Chondrocyte (in vitro differentiated cells): Measurements from ENCODE around the gene RABGAP1L. TPM values are rescaled to one million over a fixed set of nuclear protein-coding genes. Genes with fewer than 3 reads are reported as not detected.
"Not testable (repeated sequence)": the region's sequence is repeated elsewhere in the genome, so short reads cannot be mapped to it uniquely, and the experiment has no call there.

Source experiments
- DNase-seq: peaks from one replicate; pipeline ENCODE4 v3.0.0; 2021; ENCODE audit warnings: mixed read lengths, low spot score
- H3K27ac Mint-ChIP-seq: one replicate; pipeline ENCODE4 v1.8.0; 2021; ENCODE audit warnings: mild to moderate bottlenecking, moderate library complexity, mixed read lengths; ENCODE audit not compliant: unreplicated experiment
- H3K27me3 Mint-ChIP-seq: 2 replicates; pipeline ENCODE4 v1.8.0; 2021; ENCODE audit warnings: low read depth, mixed read lengths
- H3K36me3 Mint-ChIP-seq: 2 replicates; pipeline ENCODE4 v1.8.0; 2021; ENCODE audit warnings: low read depth, mixed read lengths
- H3K4me1 Mint-ChIP-seq: 2 replicates; pipeline ENCODE4 v1.8.0; 2021; ENCODE audit warnings: low read depth, mild to moderate bottlenecking, mixed read lengths
- H3K4me3 Mint-ChIP-seq: one replicate; pipeline ENCODE4 v1.8.0; 2021; ENCODE audit warnings: mild to moderate bottlenecking, moderate library complexity, mixed read lengths; ENCODE audit not compliant: unreplicated experiment
- H3K9me3 Mint-ChIP-seq: 2 replicates; pipeline ENCODE4 v1.8.0; 2021; ENCODE audit warnings: low read depth, mixed read lengths
- CTCF ChIP-seq: fragments of 200-600 bp; sonication (generic); IDR thresholded peaks from 2 replicates; pipeline ENCODE4 v1.5.0; 2021; ENCODE audit warnings: antibody characterized with exemption, mild to moderate bottlenecking, moderate library complexity
- total RNA-seq: library from RNA; stranded (reverse); gene quantifications from 3 replicates; pipeline ENCODE4 v1.2.1, GENCODE V29; 2021

The RABGAP1L gene
- total RNA-seq, 1 donor from 2014 or later, result 27.1 TPM

GRCh38 chr1:174315239-174315638, 155.9 kb downstream of the RABGAP1L start:
- Mint-ChIP-seq H3K4me3 (no peak overlapping the region), H3K27ac (no peak overlapping the region), H3K27me3 (no peaks in the 10 kb centered on the region), H3K4me1 (no peaks in the 10 kb centered on the region), H3K9me3 (peaks cover 49% of the 10 kb centered on the region), H3K36me3 (peaks cover 37% of the 10 kb centered on the region)
- TF ChIP-seq CTCF, result no peak
- DNase-seq, result no peak

GRCh38 chr1:174320897-174321296, 161.6 kb downstream of the RABGAP1L start:
- not testable (repeated sequence) for H3K27ac Mint-ChIP-seq, H3K4me3 Mint-ChIP-seq, H3K4me1 Mint-ChIP-seq, H3K27me3 Mint-ChIP-seq, DNase-seq
- Mint-ChIP-seq H3K9me3 (peaks cover 50% of the 10 kb centered on the region), H3K36me3 (peaks cover 30% of the 10 kb centered on the region)

GRCh38 chr1:174322202-174322862, 163.0 kb downstream of the RABGAP1L start:
- Mint-ChIP-seq H3K27ac (no peak overlapping the region), H3K27me3 (no peaks in the 10 kb centered on the region), H3K4me1 (peaks cover 6% of the 10 kb centered on the region), H3K9me3 (peaks cover 59% of the 10 kb centered on the region), H3K36me3 (peaks cover 37% of the 10 kb centered on the region), H3K4me3 (no peak overlapping the region)
- DNase-seq, result no peak
- TF ChIP-seq CTCF, result no peak

GRCh38 chr1:174324493-174324892, 165.2 kb downstream of the RABGAP1L start:
- H3K4me1 Mint-ChIP-seq, result peaks cover 6% of the 10 kb centered on the region
- peaks cover 58% of the 10 kb centered on the region for H3K9me3 Mint-ChIP-seq
- no peak overlapping the region for H3K27ac Mint-ChIP-seq
- peaks cover 33% of the 10 kb centered on the region for H3K36me3 Mint-ChIP-seq
- DNase-seq, result no peak
- no peaks in the 10 kb centered on the region for H3K27me3 Mint-ChIP-seq
- no peak overlapping the region for H3K4me3 Mint-ChIP-seq
- TF ChIP-seq CTCF, result no peak

GRCh38 chr1:174324939-174325338, 165.6 kb downstream of the RABGAP1L start:
- H3K27me3 Mint-ChIP-seq, result no peaks in the 10 kb centered on the region
- peaks cover 32% of the 10 kb centered on the region for H3K36me3 Mint-ChIP-seq
- DNase-seq, result no peak
- H3K4me1 Mint-ChIP-seq, result peaks cover 6% of the 10 kb centered on the region
- no peak overlapping the region for H3K27ac Mint-ChIP-seq
- no peak for TF ChIP-seq CTCF
- H3K4me3 Mint-ChIP-seq, result no peak overlapping the region
- peaks cover 55% of the 10 kb centered on the region for H3K9me3 Mint-ChIP-seq

GRCh38 chr1:174326278-174326677, 167.0 kb downstream of the RABGAP1L start:
- Mint-ChIP-seq H3K4me3 (no peak overlapping the region), H3K4me1 (peaks cover 6% of the 10 kb centered on the region), H3K36me3 (peaks cover 20% of the 10 kb centered on the region), H3K27ac (no peak overlapping the region), H3K9me3 (peaks cover 46% of the 10 kb centered on the region), H3K27me3 (no peaks in the 10 kb centered on the region)
- no peak for TF ChIP-seq CTCF
- DNase-seq, result no peak
